H1 (cell line): ENCODE results near the gene LPCAT1. TPM values are rescaled to one million over a fixed set of nuclear protein-coding genes. Genes with fewer than 3 reads are reported as not detected.

ENCODE experiments used
- CTCF ChIA-PET: fragments of 300-600 bp; sonication (Branson Sonifier 250); formaldehyde crosslinking; loops from one replicate; lab custom pipeline; 2021; ENCODE audit not compliant: partially characterized antibody; lab: Charles Lee
- POLR2A ChIA-PET: fragments of 300-600 bp; sonication (Branson Sonifier 250); formaldehyde crosslinking; loops from one replicate; lab custom pipeline; 2021; ENCODE audit warnings: inconsistent platforms; ENCODE audit not compliant: partially characterized antibody; lab: Charles Lee
- DNase-seq, 2 experiments: peaks; one replicate each; pipeline versions ENCODE4 v3.0.0 to v3.0.0-alpha.2; 2010 to 2022; ENCODE audit warnings: low spot score in 2 of 2, low read depth in 1 of 2, mixed read lengths in 1 of 2
- FAIRE-seq: peaks from 2 replicates; lab custom pipeline; 2011; peaks lifted over from hg19 to GRCh38; lab: Jason Lieb, UNC
- H2AFZ ChIP-seq: 2 replicates; pipeline ENCODE4 v1.8.1; 2012; ENCODE audit warnings: low read length, inconsistent platforms
- H2AK5ac ChIP-seq: 2 replicates; pipeline ENCODE4 v1.6.1; 2013; ENCODE audit warnings: low read depth, low read length
- H2BK120ac ChIP-seq: replicated peaks from 2 replicates; pipeline ENCODE3; 2013; ENCODE audit warnings: low read depth, low read length, inconsistent platforms
- H2BK12ac ChIP-seq: 2 replicates; pipeline ENCODE4 v1.6.1; 2013; ENCODE audit warnings: low read depth, low read length
- H2BK15ac ChIP-seq: 2 replicates; pipeline ENCODE4 v1.6.1; 2013; ENCODE audit warnings: low read length
- H2BK20ac ChIP-seq: 2 replicates; pipeline ENCODE4 v1.6.1; 2013; ENCODE audit warnings: low read length
- H2BK5ac ChIP-seq: 2 replicates; pipeline ENCODE4 v1.6.1; 2013; ENCODE audit warnings: low read depth, low read length
- H3K14ac ChIP-seq: 2 replicates; pipeline ENCODE4 v1.6.1; 2013; ENCODE audit warnings: inconsistent platforms; ENCODE audit not compliant: insufficient read length
- H3K18ac ChIP-seq: 2 replicates; pipeline ENCODE4 v1.6.1; 2013; ENCODE audit warnings: low read length; ENCODE audit errors: extremely low read depth
- H3K23ac ChIP-seq: 2 replicates; pipeline ENCODE4 v1.6.1; 2013; ENCODE audit warnings: inconsistent platforms; ENCODE audit not compliant: insufficient read length
- H3K23me2 ChIP-seq: 2 replicates; pipeline ENCODE4 v1.6.1; 2013; ENCODE audit warnings: low read depth, low read length
- H3K27ac ChIP-seq: 2 replicates; pipeline ENCODE4 v1.6.1; 2011; ENCODE audit warnings: low read depth, low read length, inconsistent platforms
- H3K27me3 ChIP-seq, 4 experiments: replicated peaks in 1 of 4; 1 replicate in 1 of 4; 2 replicates in 3 of 4; pipeline versions ENCODE4 v1.6.1 to v1.8.1; 2011 to 2013; ENCODE audit warnings: low read length in 3 of 4, mild to moderate bottlenecking in 3 of 4, inconsistent platforms in 2 of 4, mixed read lengths in 2 of 4, moderate library complexity in 1 of 4; ENCODE audit not compliant: control insufficient read depth in 3 of 4, insufficient read depth in 3 of 4; ENCODE audit errors: extremely low read depth in 1 of 4
- H3K36me3 ChIP-seq, 4 experiments: 2 replicates each; pipeline versions ENCODE4 v1.6.1 to v1.8.1; 2011 to 2013; ENCODE audit warnings: mild to moderate bottlenecking in 4 of 4, low read length in 3 of 4, moderate library complexity in 2 of 4, control low read depth in 1 of 4, inconsistent platforms in 1 of 4; ENCODE audit not compliant: insufficient read depth in 4 of 4, control insufficient read depth in 2 of 4
- H3K4ac ChIP-seq: replicated peaks from 2 replicates; pipeline ENCODE3; 2013; ENCODE audit warnings: low read length, low read depth, mixed read lengths, inconsistent platforms; ENCODE audit not compliant: insufficient read length
- H3K4me1 ChIP-seq, 4 experiments: replicated peaks in 1 of 4; 1 replicate in 1 of 4; 2 replicates in 3 of 4; pipeline versions ENCODE4 v1.6.1 to v1.8.1; 2011 to 2013; ENCODE audit warnings: low read length in 3 of 4, inconsistent platforms in 2 of 4, mixed read lengths in 1 of 4; ENCODE audit not compliant: insufficient read depth in 4 of 4, control insufficient read depth in 3 of 4
- H3K4me2 ChIP-seq, 2 experiments: 2 replicates each; pipeline versions ENCODE4 v1.6.1 to v1.8.1; 2011 to 2013; ENCODE audit warnings: low read depth in 2 of 2, low read length in 2 of 2, control low read depth in 1 of 2, inconsistent platforms in 1 of 2, mild to moderate bottlenecking in 1 of 2; ENCODE audit not compliant: insufficient read depth in 1 of 2
- H3K4me3 ChIP-seq, 4 experiments: fragments of 200-600, 300-600 bp in 1 of 4; sonication (generic), shearing (Covaris generic), sonication (Bioruptor Twin) in 1 of 4; 2 replicates each; pipeline versions ENCODE4 v1.5.1 to v1.8.1; 2011 to 2016; ENCODE audit warnings: low read length in 4 of 4, low read depth in 3 of 4, control low read depth in 2 of 4, inconsistent platforms in 2 of 4, mild to moderate bottlenecking in 2 of 4, mixed read lengths in 1 of 4, moderate library complexity in 1 of 4; ENCODE audit not compliant: insufficient read depth in 2 of 4; ENCODE audit errors: extremely low read depth in 1 of 4
- H3K56ac ChIP-seq: replicated peaks from 2 replicates; pipeline ENCODE3; 2013; ENCODE audit warnings: low read depth, mild to moderate bottlenecking, mixed read lengths, low read length, inconsistent platforms; ENCODE audit not compliant: insufficient read length
- H3K79me1 ChIP-seq: 2 replicates; pipeline ENCODE4 v1.6.1; 2013; ENCODE audit warnings: low read depth, low read length, control low read depth
- H3K79me2 ChIP-seq, 2 experiments: 2 replicates each; pipeline versions ENCODE4 v1.6.1 to v1.8.1; 2012 to 2013; ENCODE audit warnings: low read length in 2 of 2, mild to moderate bottlenecking in 2 of 2, inconsistent platforms in 1 of 2; ENCODE audit not compliant: insufficient read depth in 2 of 2, control insufficient read depth in 1 of 2
- H3K9ac ChIP-seq, 4 experiments: replicated peaks in 1 of 4; 1 replicate in 1 of 4; 2 replicates in 3 of 4; pipeline versions ENCODE4 v1.6.1 to v1.8.1; 2011 to 2013; ENCODE audit warnings: low read depth in 3 of 4, low read length in 3 of 4, control low read depth in 2 of 4, mild to moderate bottlenecking in 2 of 4, moderate library complexity in 2 of 4, inconsistent platforms in 1 of 4; ENCODE audit errors: extremely low read depth in 1 of 4
- H3K9me3 ChIP-seq, 2 experiments: 2 replicates each; pipeline versions ENCODE4 v1.6.1 to v1.8.1; 2012 to 2013; ENCODE audit warnings: mild to moderate bottlenecking in 2 of 2, moderate library complexity in 2 of 2, control low read depth in 1 of 2, inconsistent platforms in 1 of 2, low read depth in 1 of 2, low read length in 1 of 2, mixed read lengths in 1 of 2; ENCODE audit not compliant: insufficient read depth in 2 of 2
- H4K20me1 ChIP-seq, 2 experiments: replicated peaks in 1 of 2; 2 replicates each; pipeline versions ENCODE3 to v1.8.1; 2011 to 2013; ENCODE audit warnings: inconsistent platforms in 2 of 2, low read length in 2 of 2, mild to moderate bottlenecking in 1 of 2; ENCODE audit not compliant: insufficient read depth in 2 of 2, control insufficient read depth in 1 of 2
- H4K5ac ChIP-seq: 2 replicates; pipeline ENCODE4 v1.6.1; 2013; ENCODE audit warnings: low read length, low read depth, mixed read lengths, inconsistent platforms; ENCODE audit not compliant: insufficient read length
- H4K8ac ChIP-seq: 2 replicates; pipeline ENCODE4 v1.8.0; 2013; ENCODE audit warnings: mild to moderate bottlenecking, moderate library complexity, low read length, inconsistent platforms; ENCODE audit not compliant: insufficient read depth; ENCODE audit errors: extremely low read depth
- H4K91ac ChIP-seq: replicated peaks from 2 replicates; pipeline ENCODE3; 2013; ENCODE audit warnings: low read length, mixed read lengths, inconsistent platforms; ENCODE audit not compliant: insufficient read length
- BACH1 ChIP-seq: IDR thresholded peaks from 2 replicates; pipeline ENCODE4 v1.6.1; 2012; ENCODE audit warnings: low read length, improper control_type of control experiment
- CBX8 ChIP-seq: fragments of 300-800, 300-1000 bp; sonication (generic); IDR thresholded peaks from 2 replicates; pipeline ENCODE4 v1.7.1; 2016; ENCODE audit warnings: low read depth, low read length, borderline replicate concordance
- CEBPB ChIP-seq: IDR thresholded peaks from 2 replicates; pipeline ENCODE4 v1.6.1; 2012; ENCODE audit warnings: low read depth, low read length
- CHD2 ChIP-seq: IDR thresholded peaks from 2 replicates; pipeline ENCODE4 v1.6.1; 2012; ENCODE audit warnings: low read length, improper control_type of control experiment
- HDAC6 ChIP-seq: IDR thresholded peaks from one replicate; pipeline ENCODE4 v1.7.1; 2012; ENCODE audit warnings: low read depth, mild to moderate bottlenecking, inconsistent platforms, low read length, moderate library complexity
- POU5F1 ChIP-seq: IDR thresholded peaks from 2 replicates; pipeline ENCODE4 v1.6.1; 2011; ENCODE audit warnings: low read depth, mild to moderate bottlenecking, low read length, moderate library complexity
- SP1 ChIP-seq: IDR thresholded peaks from 2 replicates; pipeline ENCODE4 v1.6.1; 2011; ENCODE audit warnings: low read depth, low read length
- SP2 ChIP-seq: IDR thresholded peaks from 2 replicates; pipeline ENCODE4 v1.6.1; 2012; ENCODE audit warnings: mild to moderate bottlenecking, low read length, inconsistent platforms
- TAF7 ChIP-seq: optimal IDR thresholded peaks from 2 replicates; pipeline ENCODE3; 2011; ENCODE audit warnings: low read depth, mild to moderate bottlenecking, inconsistent platforms, low read length, moderate library complexity, borderline replicate concordance
- YY1 ChIP-seq: IDR thresholded peaks from 2 replicates; pipeline ENCODE4 v1.6.1; 2011; ENCODE audit warnings: low read depth, mild to moderate bottlenecking, low read length
- WGBS, 2 experiments: shearing (Covaris generic) in 1 of 2; methylation state at CpG; one replicate each; pipeline versions ENCODE4 v1.1.6 to v1.1.7; 2013 to 2015; ENCODE audit warnings: low lambda C conversion rate in 2 of 2, mixed read lengths in 2 of 2, inconsistent platforms in 1 of 2, low coverage in 1 of 2, missing lambda C conversion rate in 1 of 2; ENCODE audit not compliant: insufficient replicate concordance in 2 of 2, insufficient coverage in 1 of 2, insufficient read length in 1 of 2; ENCODE audit errors: extremely low coverage in 1 of 2, missing lambda C conversion rate in 1 of 2; 5-methylcytosine and 5-hydroxymethylcytosine counted together
- polyA plus RNA-seq, 7 experiments: library from polyadenylated mRNA; depleted of rRNA in 3 of 7; stranded (reverse) in 5 of 7; unstranded in 2 of 7; fragments of >200 nt in 5 of 7; fragments of 200-250 nt in 2 of 7; gene quantifications; 1 replicate in 5 of 7; 2 replicates in 1 of 7; 4 replicates in 1 of 7; pipeline versions ENCODE4 v1.2.1 to v1.2.3, GENCODE V29; 2011 to 2013; ENCODE audit warnings: missing spikeins in 2 of 7, mixed read lengths in 2 of 7
- total RNA-seq: library from RNA; stranded (reverse); fragmentation: NEBNext Ultra II Directional; extraction: Animal tissue kit (Norgen Biotek cat#: 25700); gene quantifications from 2 replicates; pipeline ENCODE4 v1.2.1, GENCODE V29; 2021

LPCAT1 gene
- total and polyA plus RNA-seq, 2 of the 8 experiments (the other 6 are each of a cell fraction or from before 2014, with no cell fraction given) = 107 to 260 TPM

DNA sequence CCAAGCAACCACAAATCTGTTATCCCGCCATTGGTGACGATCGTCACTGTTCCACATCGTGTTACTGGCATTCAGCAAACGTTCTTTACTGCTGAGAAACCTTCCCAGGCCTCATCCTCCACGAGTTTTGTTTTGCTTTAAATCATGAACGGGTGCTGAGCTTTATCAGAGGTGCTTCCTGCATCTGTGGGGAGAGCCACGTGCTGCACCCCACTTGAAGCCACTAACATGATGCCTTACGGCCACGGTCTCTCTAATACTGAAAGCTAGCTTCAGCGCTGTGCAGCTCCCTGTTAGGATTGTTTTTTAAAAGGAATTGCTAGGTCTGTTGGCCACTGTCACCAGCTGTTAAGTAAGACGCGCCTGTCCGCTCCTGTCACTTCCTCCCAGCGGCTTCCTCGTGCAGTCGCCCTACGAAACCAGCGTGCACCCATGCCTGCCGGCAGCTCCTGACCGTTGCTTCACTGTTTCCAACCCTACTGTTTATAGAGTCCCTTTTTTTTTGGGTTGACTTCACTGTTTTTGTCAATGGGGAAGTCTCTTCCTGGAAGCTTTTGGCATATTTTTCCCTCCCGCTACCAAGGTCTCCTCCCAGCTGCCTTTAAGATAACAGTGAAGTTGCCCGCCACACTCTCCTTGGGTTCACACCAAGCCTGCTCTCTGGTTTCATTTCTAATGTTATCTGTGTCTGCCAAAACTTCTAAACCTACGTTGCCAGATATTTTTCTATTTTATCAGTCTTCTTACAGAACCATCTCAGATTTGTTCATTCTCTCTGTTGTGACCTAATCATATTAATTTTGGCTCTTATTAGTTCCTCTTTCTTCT is 20.3 kb downstream of the LPCAT1 start:
- no peak for FAIRE-seq
- H2BK20ac ChIP-seq = no peak overlapping the region
- TF ChIP-seq BACH1 (no peak), YY1 (no peak), SP1 (no peak), SP2 (no peak), CHD2 (no peak), CBX8 (no peak), HDAC6 (no peak), TAF7 (no peak), POU5F1 (no peak), CEBPB (no peak)

More for the DNA sequence above, 20.3 kb downstream of the LPCAT1 start:
- no peak overlapping the region for H3K4ac ChIP-seq
- peaks cover 2 to 38% (median 27%) of the 10 kb centered on the region in 4 experiments for H3K4me1 ChIP-seq
- H3K36me3 ChIP-seq = peaks cover 2 to 23% (median 9%) of the 10 kb centered on the region in 4 experiments; a peak in 5 of 8 replicates
- H2AFZ ChIP-seq = no peak overlapping the region
- H4K91ac ChIP-seq = no peak overlapping the region
- CTCF ChIA-PET = interaction anchor here (0.7 to 6.4 kb wide), 19 partner anchors 9 to 299 kb away, joined by 3 to 34 read pairs (median 4); partner anchors contain the start of genes LPCAT1 and NDUFS6
- H3K27me3 ChIP-seq = no peaks in the 10 kb centered on the region
- H3K9ac ChIP-seq = no peak overlapping the region
- no peak overlapping the region for H3K56ac ChIP-seq
- H3K9me3 ChIP-seq = no peaks in the 10 kb centered on the region
- H2BK15ac ChIP-seq = no peak overlapping the region
- no peak overlapping the region for H3K14ac ChIP-seq
- H3K23ac ChIP-seq = no peak overlapping the region
- POLR2A ChIA-PET = interaction anchor here (0.6 to 3.5 kb wide), 5 partner anchors 9 to 142 kb away, joined by 3 to 39 read pairs (median 9); partner anchors contain the start of gene LPCAT1
- H3K18ac ChIP-seq = no peak overlapping the region
- peaks cover 49 to 100% of the 10 kb centered on the region in 2 experiments for H3K79me2 ChIP-seq
- no peak overlapping the region for H2AK5ac ChIP-seq
- no peaks in the 10 kb centered on the region for H3K23me2 ChIP-seq
- no peak overlapping the region for H4K5ac ChIP-seq
- no peak overlapping the region for H3K4me2 ChIP-seq
- DNase-seq = no peak
- H2BK5ac ChIP-seq = no peak overlapping the region
- no peak overlapping the region for H2BK12ac ChIP-seq
- no peak overlapping the region for H4K8ac ChIP-seq
- H3K79me1 ChIP-seq = peaks cover 41% of the 10 kb centered on the region
- no peak overlapping the region for H2BK120ac ChIP-seq
- 87% methylated on average over 24 of the region's 24 CpGs; no CpG with 5 or more reads in 1 of the 2 experiments for WGBS, 2 experiments
- no peak overlapping the region for H3K27ac ChIP-seq
- H3K4me3 ChIP-seq = no peak overlapping the region
- H4K20me1 ChIP-seq = peaks cover 55 to 75% of the 10 kb centered on the region in 2 experiments
